ENCODE measurements around the gene IFITM10. TPM values are rescaled to one million over a fixed set of nuclear protein-coding genes. Genes with fewer than 3 reads are reported as not detected.

The IFITM10 gene
- total and polyA plus RNA-seq, 9 donors = 0.08 to 0.27 (median 0.17) TPM; not detected in 1

- peaks cover 10% of the 10 kb centered on the region for H3K4me1 ChIP-seq (ENCODE audit: control insufficient read depth, insufficient read depth, low read length)
Observed at GRCh38 chr11:1783725-1784529, 33.5 kb upstream of the IFITM10 start.

GRCh38 chr11:1782831-1783724, 32.7 kb upstream of the IFITM10 start:
- Histone ChIP-seq H3K27me3 (ENCODE audit: control insufficient read depth, insufficient read depth, low read length) (peaks cover 11% of the 10 kb centered on the region), H3K4me1 (ENCODE audit: control insufficient read depth, insufficient read depth, low read length) (peaks cover 10% of the 10 kb centered on the region), H3K27ac (ENCODE audit: low read length) (no peak overlapping the region), H3K4me3 (ENCODE audit: low read length) (no peak overlapping the region), H3K36me3 (ENCODE audit: control insufficient read depth, insufficient read depth, low read length) (no peaks in the 10 kb centered on the region), H3K9me3 (replicated peaks; ENCODE audit: control insufficient read depth, low read depth, low read length) (no peaks in the 10 kb centered on the region)
- 55% methylated on average over 9 of the region's 20 CpGs for WGBS (ENCODE audit: insufficient coverage)
- no peak for DNase-seq

More at GRCh38 chr11:1783725-1784529, 33.5 kb upstream of the IFITM10 start:
- WGBS (ENCODE audit: insufficient coverage) = 76% methylated on average over 19 of the region's 24 CpGs
- Histone ChIP-seq H3K9me3 (replicated peaks; ENCODE audit: control insufficient read depth, low read depth, low read length) (no peaks in the 10 kb centered on the region), H3K4me3 (ENCODE audit: low read length) (no peak overlapping the region), H3K36me3 (ENCODE audit: control insufficient read depth, insufficient read depth, low read length) (no peaks in the 10 kb centered on the region), H3K27ac (ENCODE audit: low read length) (no peak overlapping the region), H3K27me3 (ENCODE audit: control insufficient read depth, insufficient read depth, low read length) (peaks cover 11% of the 10 kb centered on the region)
- no peak for DNase-seq

GRCh38 chr11:1782031-1782590, 31.7 kb upstream of the IFITM10 start:
- no peaks in the 10 kb centered on the region for H3K36me3 ChIP-seq (ENCODE audit: control insufficient read depth, insufficient read depth, low read length)
- H3K4me3 ChIP-seq (ENCODE audit: low read length) = no peak overlapping the region
- no peak overlapping the region for H3K27ac ChIP-seq (ENCODE audit: low read length)
- WGBS (ENCODE audit: insufficient coverage) = 73% methylated on average over 8 of the region's 13 CpGs
- peaks cover 10% of the 10 kb centered on the region for H3K4me1 ChIP-seq (ENCODE audit: control insufficient read depth, insufficient read depth, low read length)
- no peaks in the 10 kb centered on the region for H3K9me3 ChIP-seq (replicated peaks; ENCODE audit: control insufficient read depth, low read depth, low read length)
- DNase-seq = no peak
- H3K27me3 ChIP-seq (ENCODE audit: control insufficient read depth, insufficient read depth, low read length) = peaks cover 11% of the 10 kb centered on the region

GRCh38 chr11:1781593-1781975, 31.2 kb upstream of the IFITM10 start:
- WGBS (ENCODE audit: insufficient coverage) = 66% methylated on average over 8 of the region's 9 CpGs
- peaks cover 10% of the 10 kb centered on the region for H3K4me1 ChIP-seq (ENCODE audit: control insufficient read depth, insufficient read depth, low read length)

GRCh38 chr11:1780700-1781592, 30.6 kb upstream of the IFITM10 start:
- Histone ChIP-seq H3K4me1 (ENCODE audit: control insufficient read depth, insufficient read depth, low read length) (peaks cover 10% of the 10 kb centered on the region), H3K9me3 (replicated peaks; ENCODE audit: control insufficient read depth, low read depth, low read length) (peaks cover 3% of the 10 kb centered on the region), H3K36me3 (ENCODE audit: control insufficient read depth, insufficient read depth, low read length) (no peaks in the 10 kb centered on the region), H3K27me3 (ENCODE audit: control insufficient read depth, insufficient read depth, low read length) (peaks cover 12% of the 10 kb centered on the region), H3K27ac (ENCODE audit: low read length) (no peak overlapping the region), H3K4me3 (ENCODE audit: low read length) (no peak overlapping the region)
- whole genome bisulfite sequencing (ENCODE audit: insufficient coverage) = 41% methylated on average over 20 of the region's 25 CpGs
- peak; percentile 58 for DNase-seq

More at GRCh38 chr11:1781593-1781975, 31.2 kb upstream of the IFITM10 start:
- Histone ChIP-seq H3K36me3 (ENCODE audit: control insufficient read depth, insufficient read depth, low read length) (no peaks in the 10 kb centered on the region), H3K27me3 (ENCODE audit: control insufficient read depth, insufficient read depth, low read length) (peaks cover 12% of the 10 kb centered on the region), H3K4me3 (ENCODE audit: low read length) (no peak overlapping the region), H3K27ac (ENCODE audit: low read length) (no peak overlapping the region), H3K9me3 (replicated peaks; ENCODE audit: control insufficient read depth, low read depth, low read length) (peaks cover 3% of the 10 kb centered on the region)
- DNase-seq = no peak

- peaks cover 12% of the 10 kb centered on the region for H3K27me3 ChIP-seq (ENCODE audit: control insufficient read depth, insufficient read depth, low read length)
- H3K9me3 ChIP-seq (replicated peaks; ENCODE audit: control insufficient read depth, low read depth, low read length) = peaks cover 3% of the 10 kb centered on the region
- 80% methylated on average over 32 of the region's 34 CpGs for WGBS (ENCODE audit: insufficient coverage)
- no peak overlapping the region for H3K27ac ChIP-seq (ENCODE audit: low read length)
- H3K36me3 ChIP-seq (ENCODE audit: control insufficient read depth, insufficient read depth, low read length) = no peaks in the 10 kb centered on the region
- no peak overlapping the region for H3K4me3 ChIP-seq (ENCODE audit: low read length)
- no peak for DNase-seq
- H3K4me1 ChIP-seq (ENCODE audit: control insufficient read depth, insufficient read depth, low read length) = peaks cover 6% of the 10 kb centered on the region
Observed at GRCh38 chr11:1779806-1780699, 29.7 kb upstream of the IFITM10 start.

- 78% methylated on average over 17 of the region's 17 CpGs for WGBS (ENCODE audit: insufficient coverage)
- no peaks in the 10 kb centered on the region for H3K36me3 ChIP-seq (ENCODE audit: control insufficient read depth, insufficient read depth, low read length)
- H3K4me1 ChIP-seq (ENCODE audit: control insufficient read depth, insufficient read depth, low read length) = peaks cover 6% of the 10 kb centered on the region
- no peak for DNase-seq
- peaks cover 12% of the 10 kb centered on the region for H3K27me3 ChIP-seq (ENCODE audit: control insufficient read depth, insufficient read depth, low read length)
- no peak overlapping the region for H3K4me3 ChIP-seq (ENCODE audit: low read length)
- peaks cover 3% of the 10 kb centered on the region for H3K9me3 ChIP-seq (replicated peaks; ENCODE audit: control insufficient read depth, low read depth, low read length)
- no peak overlapping the region for H3K27ac ChIP-seq (ENCODE audit: low read length)
Observed at GRCh38 chr11:1779034-1779805, 28.8 kb upstream of the IFITM10 start.

- Histone ChIP-seq H3K4me1 (ENCODE audit: control insufficient read depth, insufficient read depth, low read length) (peaks cover 6% of the 10 kb centered on the region), H3K4me3 (ENCODE audit: low read length) (no peak overlapping the region), H3K27ac (ENCODE audit: low read length) (no peak overlapping the region), H3K27me3 (ENCODE audit: control insufficient read depth, insufficient read depth, low read length) (peaks cover 12% of the 10 kb centered on the region), H3K36me3 (ENCODE audit: control insufficient read depth, insufficient read depth, low read length) (no peaks in the 10 kb centered on the region), H3K9me3 (replicated peaks; ENCODE audit: control insufficient read depth, low read depth, low read length) (peaks cover 3% of the 10 kb centered on the region)
- no peak for DNase-seq
- WGBS (ENCODE audit: insufficient coverage) = 65% methylated on average over 12 of the region's 14 CpGs
Observed at GRCh38 chr11:1778141-1778911, 27.9 kb upstream of the IFITM10 start.
